ENCODE measurements around the gene IL36A.

Gene IL36A

GRCh38 chr2:112980537-112980936 lies 24.7 kb upstream of the IL36A start:
- ChIA-PET CTCF (no interaction called here), POLR2A (ENCODE audit: low non-redundant PET) (no interaction called here)
- TF ChIP-seq, protein P1, sequence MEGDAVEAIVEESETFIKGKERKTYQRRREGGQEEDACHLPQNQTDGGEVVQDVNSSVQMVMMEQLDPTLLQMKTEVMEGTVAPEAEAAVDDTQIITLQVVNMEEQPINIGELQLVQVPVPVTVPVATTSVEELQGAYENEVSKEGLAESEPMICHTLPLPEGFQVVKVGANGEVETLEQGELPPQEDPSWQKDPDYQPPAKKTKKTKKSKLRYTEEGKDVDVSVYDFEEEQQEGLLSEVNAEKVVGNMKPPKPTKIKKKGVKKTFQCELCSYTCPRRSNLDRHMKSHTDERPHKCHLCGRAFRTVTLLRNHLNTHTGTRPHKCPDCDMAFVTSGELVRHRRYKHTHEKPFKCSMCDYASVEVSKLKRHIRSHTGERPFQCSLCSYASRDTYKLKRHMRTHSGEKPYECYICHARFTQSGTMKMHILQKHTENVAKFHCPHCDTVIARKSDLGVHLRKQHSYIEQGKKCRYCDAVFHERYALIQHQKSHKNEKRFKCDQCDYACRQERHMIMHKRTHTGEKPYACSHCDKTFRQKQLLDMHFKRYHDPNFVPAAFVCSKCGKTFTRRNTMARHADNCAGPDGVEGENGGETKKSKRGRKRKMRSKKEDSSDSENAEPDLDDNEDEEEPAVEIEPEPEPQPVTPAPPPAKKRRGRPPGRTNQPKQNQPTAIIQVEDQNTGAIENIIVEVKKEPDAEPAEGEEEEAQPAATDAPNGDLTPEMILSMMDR (conservative IDR thresholded peaks at IDR 0.05; ENCODE audit: low read depth), result no peak
- no peak overlapping the region for H3K27ac ChIP-seq
- DNase-seq (ENCODE audit: low spot score), result no peak

GRCh38 chr2:112985090-112985489 lies 20.2 kb upstream of the IL36A start:
- no peak for DNase-seq (ENCODE audit: low spot score)
- no peak overlapping the region for H3K27ac ChIP-seq
- TF ChIP-seq, protein P1 (conservative IDR thresholded peaks at IDR 0.05; ENCODE audit: low read depth), result no peak
- POLR2A ChIA-PET (ENCODE audit: low non-redundant PET), result no interaction called here
- CTCF ChIA-PET, result interaction anchor here (0.6 kb wide), 1 partner anchor 207 kb away, joined by 4 read pairs; no protein-coding TSS in a partner anchor

DNA sequence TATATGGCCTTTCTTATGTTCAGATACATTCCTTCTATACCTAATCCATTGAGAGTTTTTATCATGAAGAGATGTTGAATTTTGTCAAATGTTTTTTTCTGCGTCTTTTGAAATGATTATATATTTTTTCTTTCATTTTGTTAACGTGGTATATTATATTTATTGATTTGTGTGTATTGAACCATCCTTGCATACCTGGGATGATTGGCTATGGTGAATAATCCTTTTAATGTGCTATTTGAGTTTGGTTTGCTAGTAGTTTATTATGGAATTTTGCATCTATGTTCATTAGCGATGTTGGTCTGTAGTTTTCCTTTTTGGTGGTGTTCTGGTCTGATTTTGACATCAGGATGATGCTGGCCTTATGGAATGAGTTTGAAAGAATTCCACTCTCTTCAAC lies 15.6 kb upstream of the IL36A start:
- CTCF ChIA-PET, result no interaction called here
- POLR2A ChIA-PET (ENCODE audit: low non-redundant PET), result no interaction called here
- H3K27ac ChIP-seq, result no peak overlapping the region
- TF ChIP-seq, protein P1 (conservative IDR thresholded peaks at IDR 0.05; ENCODE audit: low read depth), result no peak
- no peak for DNase-seq (ENCODE audit: low spot score)

GRCh38 chr2:112993831-112994230 lies 11.4 kb upstream of the IL36A start:
- TF ChIP-seq, protein P1 (conservative IDR thresholded peaks at IDR 0.05; ENCODE audit: low read depth), result no peak
- CTCF ChIA-PET, result no interaction called here
- POLR2A ChIA-PET (ENCODE audit: low non-redundant PET), result no interaction called here
- H3K27ac ChIP-seq, result no peak overlapping the region
- no peak for DNase-seq (ENCODE audit: low spot score)

DNA sequence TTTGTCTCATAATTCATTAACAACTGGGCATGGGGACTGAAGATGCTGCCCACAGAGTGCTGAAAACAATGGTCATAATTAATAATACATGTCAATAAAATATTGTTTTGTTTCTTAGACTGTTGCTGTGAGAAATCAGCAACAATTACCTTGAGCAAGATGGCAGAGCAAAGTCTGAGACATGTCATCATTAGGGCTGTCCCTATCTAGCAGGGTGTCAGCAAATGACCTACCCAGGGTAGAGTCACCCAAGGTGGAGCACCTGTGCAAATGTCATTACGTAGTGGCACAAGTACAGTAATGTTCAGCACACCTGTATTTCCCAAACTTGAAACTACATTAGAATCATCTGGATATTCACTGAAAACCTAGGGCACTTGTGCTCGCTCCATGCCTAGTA lies 10.6 kb upstream of the IL36A start:
- CTCF ChIA-PET, result no interaction called here
- TF ChIP-seq, protein P1 (conservative IDR thresholded peaks at IDR 0.05; ENCODE audit: low read depth), result no peak
- DNase-seq (ENCODE audit: low spot score), result no peak
- POLR2A ChIA-PET (ENCODE audit: low non-redundant PET), result no interaction called here
- no peak overlapping the region for H3K27ac ChIP-seq

DNA sequence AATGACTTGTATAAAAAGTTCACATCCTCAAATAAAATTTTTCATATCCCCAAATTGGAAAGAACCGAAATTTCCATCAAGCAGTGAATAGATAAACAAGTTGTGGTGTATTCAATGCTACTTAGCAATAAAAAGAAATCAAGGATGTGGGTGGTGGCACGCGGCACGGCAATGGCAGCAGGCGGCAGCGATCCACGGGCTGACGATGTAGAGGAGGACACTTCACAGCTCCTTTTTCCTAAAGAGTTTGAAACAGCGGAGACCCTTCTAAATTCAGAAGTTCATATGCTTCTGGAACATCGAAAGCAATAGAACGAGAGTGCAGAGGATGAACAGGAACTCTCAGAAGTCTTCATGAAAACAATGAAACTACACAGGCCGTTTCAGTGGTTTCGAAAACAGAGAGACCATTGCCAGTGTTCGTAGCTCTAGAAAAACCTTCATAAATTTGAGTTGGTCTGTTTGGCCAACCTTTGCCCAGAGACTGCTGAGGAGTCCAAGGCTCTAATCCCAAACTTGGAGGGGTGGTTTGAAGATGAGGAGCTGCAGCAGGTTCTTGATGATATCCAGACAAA lies 9.8 kb upstream of the IL36A start:
- ChIA-PET POLR2A (ENCODE audit: low non-redundant PET) (no interaction called here), CTCF (no interaction called here)
- no peak overlapping the region for H3K27ac ChIP-seq
- TF ChIP-seq, protein P1 (conservative IDR thresholded peaks at IDR 0.05; ENCODE audit: low read depth), result no peak
- no peak for DNase-seq (ENCODE audit: low spot score)

- POLR2A ChIA-PET (ENCODE audit: low non-redundant PET), result no interaction called here
- CTCF ChIA-PET, result no interaction called here
- TF ChIP-seq, protein P1 (conservative IDR thresholded peaks at IDR 0.05; ENCODE audit: low read depth), result no peak
- H3K27ac ChIP-seq, result no peak overlapping the region
- DNase-seq (ENCODE audit: low spot score), result no peak
These were observed 8.6 kb upstream of the IL36A start for GRCh38 chr2:112996635-112997034.
